Sigmoid colon (tissue), 4 donors: ENCODE measurements around the gene PLXNA1.

Experiments
- POLR2AphosphoS5 ChIP-seq, 4 donors: sonication (generic); formaldehyde crosslinking; IDR thresholded peaks; one replicate each; pipeline ENCODE4 v1.6.1; 2017; ENCODE audit warnings: antibody characterized with exemption in 4 of 4
- TF ChIP-seq, protein P1 (sequence below), 4 experiments: fragments of 450-650 bp in 3 of 4; fragments of 200-600 bp in 1 of 4; IDR thresholded peaks; one replicate each; pipeline ENCODE4 v1.5.1; 2016 to 2019; ENCODE audit warnings: antibody characterized with exemption in 4 of 4, mild to moderate bottlenecking in 3 of 4, moderate library complexity in 2 of 4

DNA sequence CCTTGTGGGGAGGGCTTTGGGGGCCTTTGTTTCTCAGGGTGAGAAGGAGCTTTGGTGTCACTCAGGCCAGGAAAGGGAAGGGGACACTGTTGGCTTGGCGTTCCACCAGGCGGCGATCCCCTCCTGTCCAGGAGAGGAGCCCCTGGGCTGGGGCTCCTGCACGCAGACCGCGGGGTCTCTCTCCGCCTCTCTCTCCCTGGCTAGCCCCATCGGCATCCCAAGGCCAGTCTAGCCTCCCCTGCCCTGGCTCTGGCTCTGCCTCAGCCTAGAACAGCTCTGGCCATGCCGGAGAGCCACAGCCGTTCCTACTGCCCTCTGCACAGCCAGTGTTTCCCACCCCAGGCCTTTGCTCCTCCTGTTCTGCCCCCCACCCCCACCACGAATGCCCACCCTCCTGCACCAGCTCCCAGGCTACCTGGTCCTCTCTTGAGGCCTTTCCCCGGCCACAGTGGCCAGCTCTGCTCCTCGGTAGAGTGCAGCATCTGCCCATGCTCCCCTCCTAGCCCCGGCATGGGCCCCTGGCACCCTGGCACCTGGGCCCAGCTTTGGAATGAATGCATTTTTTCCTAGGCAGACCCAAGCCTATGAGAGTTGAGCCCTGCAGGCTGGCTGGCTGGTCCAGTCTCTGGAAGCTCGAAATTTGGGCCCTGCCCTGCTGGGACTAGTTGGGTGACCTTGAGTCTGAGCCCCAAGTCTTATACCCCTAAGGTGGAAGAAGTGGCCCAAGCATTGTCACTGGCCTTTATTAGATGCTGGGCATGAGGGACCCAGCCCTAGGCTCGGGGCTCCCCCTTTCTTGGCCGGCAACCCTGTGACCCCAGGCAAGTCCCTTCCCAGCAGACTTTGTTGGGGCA, 2.4 kb downstream of the PLXNA1 start:
- TF ChIP-seq, protein P1, sequence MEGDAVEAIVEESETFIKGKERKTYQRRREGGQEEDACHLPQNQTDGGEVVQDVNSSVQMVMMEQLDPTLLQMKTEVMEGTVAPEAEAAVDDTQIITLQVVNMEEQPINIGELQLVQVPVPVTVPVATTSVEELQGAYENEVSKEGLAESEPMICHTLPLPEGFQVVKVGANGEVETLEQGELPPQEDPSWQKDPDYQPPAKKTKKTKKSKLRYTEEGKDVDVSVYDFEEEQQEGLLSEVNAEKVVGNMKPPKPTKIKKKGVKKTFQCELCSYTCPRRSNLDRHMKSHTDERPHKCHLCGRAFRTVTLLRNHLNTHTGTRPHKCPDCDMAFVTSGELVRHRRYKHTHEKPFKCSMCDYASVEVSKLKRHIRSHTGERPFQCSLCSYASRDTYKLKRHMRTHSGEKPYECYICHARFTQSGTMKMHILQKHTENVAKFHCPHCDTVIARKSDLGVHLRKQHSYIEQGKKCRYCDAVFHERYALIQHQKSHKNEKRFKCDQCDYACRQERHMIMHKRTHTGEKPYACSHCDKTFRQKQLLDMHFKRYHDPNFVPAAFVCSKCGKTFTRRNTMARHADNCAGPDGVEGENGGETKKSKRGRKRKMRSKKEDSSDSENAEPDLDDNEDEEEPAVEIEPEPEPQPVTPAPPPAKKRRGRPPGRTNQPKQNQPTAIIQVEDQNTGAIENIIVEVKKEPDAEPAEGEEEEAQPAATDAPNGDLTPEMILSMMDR (IDR thresholded peaks at IDR 0.05) = no peak
- no peak for TF ChIP-seq POLR2AphosphoS5 (IDR thresholded peaks at IDR 0.05)
